SW480 (cell line): ENCODE data around the gene PITPNM2.
A peak's percentile ranks its signal among the peaks of the same experiment; 100 is the strongest.
"Not testable (repeated sequence)": the region's sequence is repeated elsewhere in the genome, so short reads cannot be mapped to it uniquely, and the experiment has no call there.

Experiments used
- DNase-seq: peaks from one replicate; pipeline ENCODE4 v3.0.0-alpha.2; 2016; ENCODE audit warnings: low spot score

Gene PITPNM2

GRCh38 chr12:123120452-123121166 is 30.3 kb downstream of the PITPNM2 start:
- DNase-seq = no peak

- no peak for DNase-seq
Observed at GRCh38 chr12:123119808-123120207, 31.1 kb downstream of the PITPNM2 start.

GRCh38 chr12:123118497-123118896 is 32.4 kb downstream of the PITPNM2 start:
- no peak for DNase-seq

DNA sequence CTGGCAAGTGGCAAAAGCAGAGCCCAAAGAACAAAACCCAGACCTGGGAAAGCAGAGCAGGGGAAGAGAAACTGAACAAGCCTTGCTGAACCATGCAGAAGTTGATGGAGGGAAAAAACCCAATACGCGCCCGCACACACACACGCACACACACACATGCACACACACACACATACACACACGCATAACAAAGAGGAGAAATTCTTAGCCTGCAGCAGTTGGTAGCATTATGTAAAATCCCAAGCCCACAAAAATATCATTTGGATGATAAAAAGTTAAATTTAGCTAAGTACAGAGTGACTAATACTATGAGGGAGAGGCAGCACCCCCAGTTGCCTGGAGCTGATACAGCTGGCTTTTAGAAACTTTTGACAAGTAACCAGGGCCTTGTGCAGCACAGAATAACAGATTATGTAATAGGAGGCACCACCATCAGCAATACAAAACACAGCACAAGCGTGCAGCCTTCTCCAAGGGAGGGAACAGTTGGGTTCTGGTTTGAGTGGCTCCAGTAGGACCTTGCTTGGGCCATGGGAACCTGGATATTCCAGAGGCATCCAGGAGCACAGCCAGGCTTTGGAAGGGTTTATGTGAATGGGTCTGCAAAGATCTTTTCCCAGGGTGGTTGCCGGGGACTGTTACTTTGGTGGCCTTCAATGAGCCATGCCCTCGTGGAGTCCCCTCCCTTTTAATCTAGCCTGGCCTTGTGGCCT is 35.3 kb downstream of the PITPNM2 start:
- no peak for DNase-seq

- no peak for DNase-seq
Observed at GRCh38 chr12:123114304-123115083, 36.4 kb downstream of the PITPNM2 start.

- no peak for DNase-seq
Observed at GRCh38 chr12:123113026-123113425, 37.9 kb downstream of the PITPNM2 start.

DNA sequence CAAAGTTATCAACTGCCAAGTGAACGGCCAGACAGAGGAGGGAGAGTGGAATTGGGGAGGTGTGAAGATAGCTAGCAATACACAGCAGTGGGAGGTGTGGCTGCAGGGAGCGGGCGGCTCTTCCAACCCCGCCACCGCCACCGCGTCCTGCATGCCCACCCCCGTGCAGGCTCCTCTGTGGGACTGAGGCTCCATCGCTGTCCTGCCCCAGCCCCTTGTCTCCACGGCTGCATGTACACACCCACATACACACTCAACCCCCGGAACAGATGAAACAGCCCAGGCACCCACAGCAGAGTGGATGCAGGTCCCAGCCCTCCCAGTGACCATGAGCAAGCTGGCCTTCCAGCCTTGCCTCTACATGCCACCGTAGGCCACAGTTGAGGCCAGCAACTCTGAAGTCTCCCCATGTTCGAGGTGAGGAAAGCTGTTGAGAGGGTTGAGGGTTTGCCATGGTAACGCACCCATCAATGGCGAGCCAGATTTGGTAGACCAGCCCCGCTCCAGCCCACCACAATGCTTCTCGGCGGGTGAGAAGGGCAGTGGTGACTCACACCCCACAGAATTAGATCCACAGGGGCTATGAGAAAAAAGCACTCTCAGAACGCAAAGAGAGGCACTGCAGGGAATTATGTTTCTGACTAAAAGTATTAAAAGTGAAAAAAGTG is 39.3 kb downstream of the PITPNM2 start:
- DNase-seq = no peak

DNA sequence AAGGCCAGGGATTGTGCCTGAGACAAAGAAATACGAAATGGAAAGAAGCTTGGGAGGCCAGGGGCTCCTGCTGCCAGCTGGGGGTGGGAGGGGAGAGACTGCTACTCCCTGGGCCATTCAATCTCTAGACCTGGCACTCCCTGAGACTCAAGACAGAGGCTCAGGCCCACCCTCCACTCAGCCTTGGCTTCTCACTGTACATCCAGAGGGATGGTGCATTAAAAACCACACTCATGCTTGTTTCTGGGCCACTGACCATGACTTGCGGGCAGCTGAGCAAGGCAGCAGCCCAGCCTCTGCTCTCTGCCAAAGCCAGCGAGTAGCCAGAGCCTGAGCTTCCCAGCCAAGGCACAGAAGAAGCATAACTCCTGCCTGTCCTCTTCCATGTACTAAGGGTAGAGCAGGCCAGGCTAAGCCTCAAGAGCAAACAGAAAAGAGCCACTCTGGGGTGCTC is 41.5 kb downstream of the PITPNM2 start:
- DNase-seq = no peak

DNA sequence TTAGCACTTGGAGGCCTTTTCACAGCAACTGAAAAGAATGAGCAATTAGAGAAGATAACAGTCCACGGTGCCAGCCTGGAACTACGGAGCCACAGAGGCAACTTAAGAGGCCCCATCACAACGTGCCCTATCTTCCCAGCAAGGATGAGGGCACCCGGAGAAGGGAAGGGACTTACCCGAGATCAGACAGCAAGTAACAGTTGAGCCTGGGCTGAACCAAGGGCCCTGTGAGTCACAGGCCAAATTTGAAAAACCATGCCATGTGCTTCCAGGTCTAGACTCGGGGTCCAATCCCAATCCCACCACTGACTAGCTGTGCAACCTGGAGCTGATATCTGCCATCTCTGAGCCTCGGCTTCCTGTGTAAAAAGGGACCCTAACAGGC is 42.2 kb downstream of the PITPNM2 start:
- no peak for DNase-seq

GRCh38 chr12:123107926-123108681 is 42.8 kb downstream of the PITPNM2 start:
- DNase-seq = no peak

- DNase-seq = peak; percentile 66
Observed at GRCh38 chr12:123106640-123107359, 44.1 kb downstream of the PITPNM2 start.

DNA sequence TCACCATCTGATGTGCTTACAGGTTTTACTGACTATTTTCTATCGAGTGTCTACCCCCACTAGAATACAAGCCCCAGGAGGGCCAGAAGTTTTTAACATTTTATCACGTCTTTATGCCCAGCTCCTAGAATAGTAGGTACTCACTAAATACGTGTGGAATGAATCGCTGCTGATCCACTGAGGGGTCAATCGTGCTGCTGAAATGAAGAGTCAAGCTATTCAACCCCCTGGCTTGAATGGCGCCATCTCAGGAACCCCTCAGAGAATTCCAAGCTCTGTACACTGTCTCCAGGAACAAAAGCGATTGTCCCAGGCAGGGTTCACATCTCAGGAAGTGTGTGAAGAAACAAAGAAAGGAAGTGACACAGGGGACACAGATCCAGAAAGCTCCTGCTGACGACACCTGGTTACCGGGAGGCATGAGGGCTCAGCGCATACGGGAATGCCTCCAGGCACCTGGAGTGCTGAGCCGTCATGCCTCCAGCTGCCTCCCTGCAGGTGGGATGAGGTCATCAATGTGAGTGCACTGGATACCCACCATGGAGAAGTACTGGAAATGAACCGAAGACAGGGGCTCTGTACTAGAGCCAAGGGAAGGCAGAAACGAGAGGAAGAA is 45.6 kb downstream of the PITPNM2 start:
- no peak for DNase-seq

GRCh38 chr12:123104809-123105208 is 46.1 kb downstream of the PITPNM2 start:
- DNase-seq = no peak

DNA sequence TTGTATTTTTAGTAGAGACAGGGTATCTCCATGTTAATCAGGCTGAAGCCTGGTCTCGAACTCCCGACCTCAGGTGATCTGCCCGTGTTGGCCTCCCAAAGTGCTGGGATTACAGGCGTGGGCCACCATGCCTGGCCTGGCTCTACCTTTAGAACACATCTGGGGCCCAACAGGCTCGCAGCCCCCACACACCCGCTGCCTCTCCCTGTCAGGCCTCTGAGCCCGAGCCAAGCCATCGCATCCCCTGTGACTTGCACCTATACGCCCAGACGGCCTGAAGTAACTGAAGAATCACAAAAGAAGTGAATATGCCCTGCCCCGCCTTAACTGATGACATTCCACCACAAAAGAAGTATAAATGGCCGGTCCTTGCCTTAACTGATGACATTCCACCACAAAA is 46.8 kb downstream of the PITPNM2 start:
- not testable (repeated sequence) for DNase-seq

- DNase-seq = no peak
Observed at GRCh38 chr12:123102781-123103503, 47.9 kb downstream of the PITPNM2 start.

- DNase-seq = no peak
Observed at GRCh38 chr12:123102366-123102765, 48.5 kb downstream of the PITPNM2 start.

- DNase-seq = no peak
Observed at GRCh38 chr12:123101526-123101925, 49.4 kb downstream of the PITPNM2 start.
